Hepatocyte (in vitro differentiated cells): Measurements from ENCODE around the gene P4HA3. TPM values are rescaled to one million over a fixed set of nuclear protein-coding genes. Genes with fewer than 3 reads are reported as not detected.

ENCODE experiments used
- DNase-seq: peaks from one replicate; pipeline ENCODE4 v3.0.0-alpha.2; 2016; ENCODE audit warnings: low spot score
- H2AFZ ChIP-seq: fragments of 200-600 bp; sonication (generic); 2 replicates; pipeline ENCODE4 v1.6.0; 2016; ENCODE audit warnings: antibody characterized with exemption, mild to moderate bottlenecking
- H3K27ac ChIP-seq: fragments of 200-600 bp; sonication (generic); 2 replicates; pipeline ENCODE4 v1.5.1; 2016; ENCODE audit warnings: mild to moderate bottlenecking
- H3K27me3 ChIP-seq: fragments of 200-600 bp; sonication (generic); 2 replicates; pipeline ENCODE4 v1.6.1; 2016
- H3K36me3 ChIP-seq: fragments of 200-600 bp; sonication (generic); replicated peaks from 2 replicates; pipeline ENCODE4 v1.5.1; 2016; ENCODE audit warnings: low read depth; ENCODE audit not compliant: insufficient read depth
- H3K4me1 ChIP-seq: fragments of 200-600 bp; sonication (generic); 2 replicates; pipeline ENCODE4 v1.5.1; 2016; ENCODE audit warnings: mild to moderate bottlenecking, moderate library complexity; ENCODE audit not compliant: insufficient read depth
- H3K4me2 ChIP-seq: fragments of 200-600 bp; sonication (generic); 2 replicates; pipeline ENCODE4 v1.6.0; 2016
- H3K4me3 ChIP-seq: fragments of 200-600 bp; sonication (generic); 2 replicates; pipeline ENCODE4 v1.5.1; 2016; ENCODE audit warnings: mild to moderate bottlenecking
- H3K79me2 ChIP-seq: fragments of 200-600 bp; sonication (generic); 2 replicates; pipeline ENCODE4 v1.6.0; 2017; ENCODE audit warnings: mild to moderate bottlenecking
- H3K9me2 ChIP-seq: fragments of 200-600 bp; sonication (generic); replicated peaks from 2 replicates; pipeline ENCODE4 v1.6.0; 2017; ENCODE audit warnings: mild to moderate bottlenecking; ENCODE audit not compliant: insufficient read depth
- H3K9me3 ChIP-seq: fragments of 200-600 bp; sonication (generic); 2 replicates; pipeline ENCODE4 v1.5.1; 2016; ENCODE audit warnings: low read depth, mild to moderate bottlenecking
- H4K20me1 ChIP-seq: fragments of 200-600 bp; sonication (generic); 2 replicates; pipeline ENCODE4 v1.6.0; 2016; ENCODE audit warnings: mild to moderate bottlenecking; ENCODE audit not compliant: insufficient read depth, poor library complexity, severe bottlenecking
- CTCF ChIP-seq: fragments of 200-600 bp; sonication (generic); IDR thresholded peaks from 2 replicates; pipeline ENCODE4 v1.5.1; 2016; ENCODE audit warnings: antibody characterized with exemption, mild to moderate bottlenecking; ENCODE audit not compliant: poor library complexity
- EZH2 ChIP-seq: fragments of 200-600 bp; sonication (generic); IDR thresholded peaks from 2 replicates; pipeline ENCODE4 v1.6.1; 2016; ENCODE audit warnings: antibody characterized with exemption, mild to moderate bottlenecking, borderline replicate concordance
- EZH2phosphoT487 ChIP-seq: fragments of 200-600 bp; sonication (generic); IDR thresholded peaks from one replicate; pipeline ENCODE4 v1.6.1; 2018; ENCODE audit warnings: antibody characterized with exemption, mild to moderate bottlenecking, low read depth, moderate library complexity; ENCODE audit not compliant: unreplicated experiment, severe bottlenecking
- WGBS: methylation state at CpG from one replicate; pipeline ENCODE4 v1.1.6; 2016; ENCODE audit warnings: low lambda C conversion rate; ENCODE audit errors: missing lambda C conversion rate; 5-methylcytosine and 5-hydroxymethylcytosine counted together
- polyA plus RNA-seq: library from polyadenylated mRNA; unstranded; fragments of >200 nt; fragmentation: Nextera tagmentation; extraction: Ambion mirVana; gene quantifications from 2 replicates; pipeline ENCODE4 v1.2.1, GENCODE V29; 2016
- total RNA-seq: library from RNA; depleted of rRNA; stranded (reverse); fragments of >200 nt; gene quantifications from 2 replicates; pipeline ENCODE4 v1.2.3, GENCODE V29; 2014

P4HA3 gene
- total and polyA plus RNA-seq, 2 experiments from 2014 or later: 1.3 to 2.3 TPM

- no peaks in the 10 kb centered on the region for H3K36me3 ChIP-seq
- H3K27me3 ChIP-seq: no peaks in the 10 kb centered on the region
- TF ChIP-seq CTCF (no peak), EZH2phosphoT487 (no peak), EZH2 (no peak)
- DNase-seq: no peak
- no peaks in the 10 kb centered on the region for H3K9me2 ChIP-seq
- no peak overlapping the region for H2AFZ ChIP-seq
- no peak overlapping the region for H3K4me3 ChIP-seq
- no peaks in the 10 kb centered on the region for H3K79me2 ChIP-seq
- no peak overlapping the region for H3K4me2 ChIP-seq
- H3K27ac ChIP-seq: no peak overlapping the region
- H3K4me1 ChIP-seq: peaks cover 9% of the 10 kb centered on the region
- no peaks in the 10 kb centered on the region for H4K20me1 ChIP-seq
- no peaks in the 10 kb centered on the region for H3K9me3 ChIP-seq
Observed at GRCh38 chr11:74330075-74330858, 18.8 kb upstream of the P4HA3 start.

DNA sequence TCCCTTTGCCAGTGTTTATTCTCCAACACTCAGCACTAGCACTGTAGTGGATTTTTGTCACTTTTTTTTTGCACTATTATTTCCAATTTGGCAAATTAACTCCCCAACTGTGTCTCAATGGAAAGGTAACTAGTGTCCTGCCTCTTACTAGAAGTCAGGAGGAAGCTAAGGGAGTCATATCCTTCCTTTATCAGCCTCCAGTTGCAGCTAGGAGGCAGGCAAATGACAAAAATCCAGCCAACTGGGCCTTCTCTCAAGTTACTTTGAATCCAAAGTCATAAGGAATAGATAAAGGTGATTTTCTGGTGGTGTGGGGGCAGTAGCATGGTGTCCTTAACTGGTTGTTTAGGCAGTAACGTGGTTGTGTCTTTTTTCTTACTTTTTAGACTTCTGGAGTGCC lies 15.6 kb upstream of the P4HA3 start:
- Histone ChIP-seq H3K27ac (no peak overlapping the region), H3K27me3 (no peaks in the 10 kb centered on the region)
- no peak for DNase-seq

DNA sequence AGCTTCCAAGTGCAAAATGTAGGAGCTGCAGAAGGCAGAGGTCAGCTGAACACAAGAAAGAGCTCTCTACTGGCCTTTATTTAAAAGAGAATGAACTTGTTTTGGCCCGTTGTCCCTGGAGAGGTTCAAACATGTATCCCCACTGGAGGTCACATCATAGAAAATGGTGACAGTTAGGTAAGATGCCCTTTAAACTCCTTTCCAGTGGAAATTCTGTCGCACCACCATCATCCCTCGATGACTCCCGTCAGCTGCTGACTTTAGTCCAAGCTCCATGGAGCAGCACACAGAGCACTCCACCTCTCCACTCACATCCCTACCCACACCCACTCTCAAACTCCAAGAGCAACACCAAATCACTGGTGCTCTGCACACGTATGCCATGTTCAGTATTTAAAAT lies 15.2 kb upstream of the P4HA3 start:
- no peaks in the 10 kb centered on the region for H4K20me1 ChIP-seq
- H3K27me3 ChIP-seq: no peaks in the 10 kb centered on the region
- H3K4me1 ChIP-seq: peaks cover 9% of the 10 kb centered on the region
- no peak for DNase-seq
- H3K4me2 ChIP-seq: no peak overlapping the region
- no peak overlapping the region for H3K4me3 ChIP-seq
- no peaks in the 10 kb centered on the region for H3K9me3 ChIP-seq
- no peak overlapping the region for H3K27ac ChIP-seq
- H2AFZ ChIP-seq: no peak overlapping the region
- H3K36me3 ChIP-seq: no peaks in the 10 kb centered on the region
- H3K79me2 ChIP-seq: no peaks in the 10 kb centered on the region
- 96% methylated on average over 5 of the region's 5 CpGs for WGBS
- H3K9me2 ChIP-seq: no peaks in the 10 kb centered on the region
- no peak for TF ChIP-seq EZH2
- no peak for TF ChIP-seq CTCF
- no peak for TF ChIP-seq EZH2phosphoT487

More for the DNA sequence above, 15.6 kb upstream of the P4HA3 start:
- TF ChIP-seq EZH2: no peak
- TF ChIP-seq EZH2phosphoT487: no peak
- TF ChIP-seq CTCF: no peak
- Histone ChIP-seq H3K4me3 (no peak overlapping the region), H3K9me2 (no peaks in the 10 kb centered on the region), H3K36me3 (no peaks in the 10 kb centered on the region), H4K20me1 (no peaks in the 10 kb centered on the region), H3K79me2 (no peaks in the 10 kb centered on the region), H3K4me1 (peaks cover 9% of the 10 kb centered on the region), H2AFZ (no peak overlapping the region), H3K4me2 (no peak overlapping the region), H3K9me3 (no peaks in the 10 kb centered on the region)
- 100% methylated on average over 1 of the region's 1 CpG for WGBS
